ENCODE measurements around the gene TEX264.
A peak's percentile ranks its signal among the peaks of the same experiment; 100 is the strongest.

Gene TEX264

DNA sequence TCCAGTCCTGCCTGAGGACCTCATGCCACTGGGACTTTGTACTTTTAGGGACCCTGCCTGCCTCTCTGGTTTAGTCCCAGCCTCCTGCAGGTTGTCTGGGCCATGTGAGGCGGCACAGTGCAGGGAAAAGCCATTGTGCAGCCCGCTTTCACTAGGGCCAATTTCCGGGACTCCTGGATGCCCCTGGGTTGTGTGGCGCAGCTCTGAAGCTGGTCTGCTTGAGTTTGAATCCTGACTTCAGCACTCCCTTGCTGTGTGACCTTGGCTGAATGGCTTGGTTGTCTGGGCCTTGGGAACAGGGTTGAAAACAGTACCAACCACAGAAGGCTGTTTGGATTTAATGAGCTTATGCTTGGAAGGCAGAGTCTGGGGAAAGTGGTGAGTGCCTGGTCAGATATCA is 8.3 kb downstream of the TEX264 start:
- Histone ChIP-seq H3K9me3 (ENCODE audit: control extremely low read depth in 1 of 5, control insufficient read depth in 4 of 5, insufficient read depth in 2 of 5, low read depth in 1 of 5, low read length in 4 of 5) (no peaks in the 10 kb centered on the region), H3K4me1 (ENCODE audit: control extremely low read depth in 1 of 4, control insufficient read depth in 4 of 4, insufficient read depth in 4 of 4, low read length in 3 of 4) (peaks cover 8 to 46% (median 40%) of the 10 kb centered on the region in 4 experiments), H3K36me3 (ENCODE audit: control insufficient read depth in 4 of 4, insufficient read depth in 4 of 4, low read length in 3 of 4) (peaks cover 3 to 60% (median 35%) of the 10 kb centered on the region in 4 experiments), H3K4me3 (ENCODE audit: control insufficient read depth in 1 of 7, extremely low read depth in 1 of 7, insufficient read depth in 4 of 7, low read depth in 2 of 7, low read length in 6 of 7) (no peak overlapping the region), H3K27me3 (replicated peaks in 2 of 5; ENCODE audit: control insufficient read depth in 4 of 5, insufficient read depth in 5 of 5, low read length in 4 of 5) (no peaks in the 10 kb centered on the region), H3K27ac (ENCODE audit: insufficient read depth in 1 of 2, low read depth in 1 of 2, low read length in 2 of 2, poor library complexity in 1 of 2, severe bottlenecking in 2 of 2) (no peak overlapping the region)
- ChIA-PET POLR2A (no interaction called here), CTCF (interaction anchor here (0.9 to 12.0 kb wide), 7 partner anchors 10 to 179 kb away, joined by 3 to 214 read pairs (median 5); partner anchors contain the start of genes DCAF1 and TEX264)
- no peak for DNase-seq
- 98% methylated on average over 4 of the region's 4 CpGs for WGBS (ENCODE audit: insufficient coverage)

DNA sequence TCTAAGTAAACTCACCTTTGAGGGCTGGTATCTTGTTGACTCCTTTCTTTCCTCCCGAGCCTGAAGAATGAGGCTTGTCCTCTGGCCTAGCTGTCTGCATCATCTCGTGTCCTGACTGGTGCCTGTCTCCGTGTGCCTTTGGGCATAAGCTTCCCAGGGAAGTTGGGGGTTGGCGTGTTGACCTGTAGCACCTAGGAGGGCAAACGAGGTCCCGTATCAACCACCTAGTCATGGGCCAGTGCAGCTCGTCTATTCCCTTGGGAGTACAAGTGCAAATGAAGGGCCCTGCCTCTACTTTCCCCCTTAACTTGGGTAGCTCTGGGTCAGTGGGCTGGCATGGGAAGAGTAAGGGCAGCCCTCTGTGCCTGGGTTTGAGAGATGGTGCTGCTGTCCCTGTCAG is 8.7 kb downstream of the TEX264 start:
- POLR2A ChIA-PET, result no interaction called here

DNA sequence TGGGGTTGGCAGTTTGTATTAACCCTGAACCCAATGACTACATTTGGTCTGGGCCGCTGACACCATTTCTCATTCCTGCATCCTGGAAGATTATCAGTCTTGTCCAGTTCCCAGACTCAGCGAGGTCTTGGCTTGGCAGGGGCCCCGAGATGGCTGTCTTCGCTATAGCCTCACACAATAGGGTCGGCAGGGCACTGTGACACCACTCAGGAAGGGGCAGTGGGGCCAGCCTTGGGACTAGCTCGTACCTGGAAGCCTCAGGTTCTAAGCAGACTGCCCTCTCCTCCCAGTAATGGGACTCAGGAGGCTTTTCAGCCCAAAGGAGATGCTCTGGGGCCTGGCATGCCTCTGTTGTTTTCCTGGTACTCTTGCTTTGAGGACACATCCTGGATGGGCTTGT is 9.1 kb downstream of the TEX264 start:
- POLR2A ChIA-PET, result no interaction called here
- Histone ChIP-seq H3K27ac (ENCODE audit: insufficient read depth in 1 of 2, low read depth in 1 of 2, low read length in 2 of 2, poor library complexity in 1 of 2, severe bottlenecking in 2 of 2) (peak overlapping the region in 1 of 2 experiments; percentile 6), H3K36me3 (ENCODE audit: control insufficient read depth in 4 of 4, insufficient read depth in 4 of 4, low read length in 3 of 4) (peaks cover 3 to 56% (median 33%) of the 10 kb centered on the region in 4 experiments), H3K9me3 (ENCODE audit: control extremely low read depth in 1 of 5, control insufficient read depth in 4 of 5, insufficient read depth in 2 of 5, low read depth in 1 of 5, low read length in 4 of 5) (no peaks in the 10 kb centered on the region), H3K4me3 (ENCODE audit: control insufficient read depth in 1 of 7, extremely low read depth in 1 of 7, insufficient read depth in 4 of 7, low read depth in 2 of 7, low read length in 6 of 7) (no peak overlapping the region), H3K27me3 (replicated peaks in 2 of 5; ENCODE audit: control insufficient read depth in 4 of 5, insufficient read depth in 5 of 5, low read length in 4 of 5) (no peaks in the 10 kb centered on the region), H3K4me1 (ENCODE audit: control extremely low read depth in 1 of 4, control insufficient read depth in 4 of 4, insufficient read depth in 4 of 4, low read length in 3 of 4) (peaks cover 10 to 55% (median 49%) of the 10 kb centered on the region in 4 experiments)
- 95% methylated on average over 5 of the region's 6 CpGs for WGBS (ENCODE audit: insufficient coverage)
- CTCF ChIA-PET, result interaction anchor here (0.9 to 12.0 kb wide), 11 partner anchors 9 to 291 kb away, joined by 3 to 214 read pairs (median 4); partner anchors contain the start of genes DCAF1 and TEX264
- DNase-seq, result no peak

More for the DNA sequence above, 8.7 kb downstream of the TEX264 start:
- H3K27ac ChIP-seq (ENCODE audit: insufficient read depth in 1 of 2, low read depth in 1 of 2, low read length in 2 of 2, poor library complexity in 1 of 2, severe bottlenecking in 2 of 2), result no peak overlapping the region
- H3K36me3 ChIP-seq (ENCODE audit: control insufficient read depth in 4 of 4, insufficient read depth in 4 of 4, low read length in 3 of 4), result peaks cover 3 to 60% (median 35%) of the 10 kb centered on the region in 4 experiments
- CTCF ChIA-PET, result interaction anchor here (0.9 to 12.0 kb wide), 7 partner anchors 10 to 179 kb away, joined by 3 to 214 read pairs (median 5); partner anchors contain the start of genes DCAF1 and TEX264
- WGBS (ENCODE audit: insufficient coverage), result 100% methylated on average over 7 of the region's 7 CpGs
- H3K4me1 ChIP-seq (ENCODE audit: control extremely low read depth in 1 of 4, control insufficient read depth in 4 of 4, insufficient read depth in 4 of 4, low read length in 3 of 4), result peaks cover 8 to 51% (median 45%) of the 10 kb centered on the region in 4 experiments
- DNase-seq, result no peak
- H3K9me3 ChIP-seq (ENCODE audit: control extremely low read depth in 1 of 5, control insufficient read depth in 4 of 5, insufficient read depth in 2 of 5, low read depth in 1 of 5, low read length in 4 of 5), result no peaks in the 10 kb centered on the region
- H3K27me3 ChIP-seq (replicated peaks in 2 of 5; ENCODE audit: control insufficient read depth in 4 of 5, insufficient read depth in 5 of 5, low read length in 4 of 5), result no peaks in the 10 kb centered on the region
- H3K4me3 ChIP-seq (ENCODE audit: control insufficient read depth in 1 of 7, extremely low read depth in 1 of 7, insufficient read depth in 4 of 7, low read depth in 2 of 7, low read length in 6 of 7), result no peak overlapping the region

GRCh38 chr3:51680663-51681230 is 9.7 kb downstream of the TEX264 start:
- Histone ChIP-seq H3K9me3 (ENCODE audit: control extremely low read depth in 1 of 5, control insufficient read depth in 4 of 5, insufficient read depth in 2 of 5, low read depth in 1 of 5, low read length in 4 of 5) (no peaks in the 10 kb centered on the region), H3K4me1 (ENCODE audit: control extremely low read depth in 1 of 4, control insufficient read depth in 4 of 4, insufficient read depth in 4 of 4, low read length in 3 of 4) (peaks cover 12 to 61% (median 54%) of the 10 kb centered on the region in 4 experiments), H3K4me3 (ENCODE audit: control insufficient read depth in 1 of 7, extremely low read depth in 1 of 7, insufficient read depth in 4 of 7, low read depth in 2 of 7, low read length in 6 of 7) (peak overlapping the region in 3 of 7 experiments; percentile 10 to 53 (median 21)), H3K27ac (ENCODE audit: insufficient read depth in 1 of 2, low read depth in 1 of 2, low read length in 2 of 2, poor library complexity in 1 of 2, severe bottlenecking in 2 of 2) (peak overlapping the region in 1 of 2 experiments; percentile 6), H3K36me3 (ENCODE audit: control insufficient read depth in 4 of 4, insufficient read depth in 4 of 4, low read length in 3 of 4) (peaks cover 3 to 50% (median 29%) of the 10 kb centered on the region in 4 experiments), H3K27me3 (replicated peaks in 2 of 5; ENCODE audit: control insufficient read depth in 4 of 5, insufficient read depth in 5 of 5, low read length in 4 of 5) (no peaks in the 10 kb centered on the region)
- no peak for DNase-seq
- ChIA-PET POLR2A (interaction anchor here (1.7 kb wide), 1 partner anchor 181 kb away, joined by 5 read pairs; the partner anchor contains the start of gene DCAF1), CTCF (interaction anchor here (0.6 to 12.0 kb wide), 13 partner anchors 11 to 291 kb away, joined by 3 to 214 read pairs (median 4); partner anchors contain the start of genes DCAF1 and TEX264)
- WGBS (ENCODE audit: insufficient coverage), result 94% methylated on average over 2 of the region's 2 CpGs

- peaks cover 3 to 43% (median 23%) of the 10 kb centered on the region in 4 experiments for H3K36me3 ChIP-seq (ENCODE audit: control insufficient read depth in 4 of 4, insufficient read depth in 4 of 4, low read length in 3 of 4)
- DNase-seq, result peak; percentile 23 to 63 (median 61)
- 0% methylated on average over 1 of the region's 3 CpGs for WGBS (ENCODE audit: insufficient coverage)
- peak overlapping the region in 4 of 7 experiments; percentile 9 to 53 (median 26) for H3K4me3 ChIP-seq (ENCODE audit: control insufficient read depth in 1 of 7, extremely low read depth in 1 of 7, insufficient read depth in 4 of 7, low read depth in 2 of 7, low read length in 6 of 7)
- H3K27me3 ChIP-seq (replicated peaks in 2 of 5; ENCODE audit: control insufficient read depth in 4 of 5, insufficient read depth in 5 of 5, low read length in 4 of 5), result no peaks in the 10 kb centered on the region
- no peaks in the 10 kb centered on the region for H3K9me3 ChIP-seq (ENCODE audit: control extremely low read depth in 1 of 5, control insufficient read depth in 4 of 5, insufficient read depth in 2 of 5, low read depth in 1 of 5, low read length in 4 of 5)
- CTCF ChIA-PET, result interaction anchor here (0.7 to 12.0 kb wide), 17 partner anchors 12 to 292 kb away, joined by 3 to 214 read pairs (median 4); partner anchors contain the start of genes DCAF1 and TEX264
- POLR2A ChIA-PET, result interaction anchor here (1.7 kb wide), 1 partner anchor 182 kb away, joined by 5 read pairs; the partner anchor contains the start of gene DCAF1
- peak overlapping the region in 1 of 2 experiments; percentile 6 for H3K27ac ChIP-seq (ENCODE audit: insufficient read depth in 1 of 2, low read depth in 1 of 2, low read length in 2 of 2, poor library complexity in 1 of 2, severe bottlenecking in 2 of 2)
- peaks cover 12 to 68% (median 62%) of the 10 kb centered on the region in 4 experiments for H3K4me1 ChIP-seq (ENCODE audit: control extremely low read depth in 1 of 4, control insufficient read depth in 4 of 4, insufficient read depth in 4 of 4, low read length in 3 of 4)
Observed at GRCh38 chr3:51681453-51681852, 10.4 kb downstream of the TEX264 start.

- CTCF ChIA-PET, result interaction anchor here (0.7 to 12.0 kb wide), 20 partner anchors 9 to 1068 kb away, joined by 3 to 214 read pairs (median 4); partner anchors contain the start of genes DCAF1 and TEX264
- peaks cover 3 to 38% (median 17%) of the 10 kb centered on the region in 4 experiments for H3K36me3 ChIP-seq (ENCODE audit: control insufficient read depth in 4 of 4, insufficient read depth in 4 of 4, low read length in 3 of 4)
- no peaks in the 10 kb centered on the region for H3K27me3 ChIP-seq (replicated peaks in 2 of 5; ENCODE audit: control insufficient read depth in 4 of 5, insufficient read depth in 5 of 5, low read length in 4 of 5)
- H3K27ac ChIP-seq (ENCODE audit: insufficient read depth in 1 of 2, low read depth in 1 of 2, low read length in 2 of 2, poor library complexity in 1 of 2, severe bottlenecking in 2 of 2), result no peak overlapping the region
- peak overlapping the region in 5 of 7 experiments; percentile 1 to 53 (median 31) for H3K4me3 ChIP-seq (ENCODE audit: control insufficient read depth in 1 of 7, extremely low read depth in 1 of 7, insufficient read depth in 4 of 7, low read depth in 2 of 7, low read length in 6 of 7)
- DNase-seq, result peak; percentile 82 to 89 (median 87)
- no peaks in the 10 kb centered on the region for H3K9me3 ChIP-seq (ENCODE audit: control extremely low read depth in 1 of 5, control insufficient read depth in 4 of 5, insufficient read depth in 2 of 5, low read depth in 1 of 5, low read length in 4 of 5)
- POLR2A ChIA-PET, result interaction anchor here (1.7 kb wide), 1 partner anchor 182 kb away, joined by 5 read pairs; the partner anchor contains the start of gene DCAF1
- peaks cover 12 to 74% (median 68%) of the 10 kb centered on the region in 4 experiments for H3K4me1 ChIP-seq (ENCODE audit: control extremely low read depth in 1 of 4, control insufficient read depth in 4 of 4, insufficient read depth in 4 of 4, low read length in 3 of 4)
- WGBS (ENCODE audit: insufficient coverage), result 29% methylated on average over 3 of the region's 4 CpGs
Observed at GRCh38 chr3:51682079-51682478, 11.0 kb downstream of the TEX264 start.

All from common myeloid progenitor, CD34-positive (primary cell).